GM12865 (cell line): Measurements from ENCODE around the gene CCSER1.

Experiments used
- DNase-seq: peaks from one replicate; pipeline ENCODE4 v3.0.0; 2010; ENCODE audit warnings: low read depth
- H3K4me3 ChIP-seq: 2 replicates; pipeline ENCODE4 v1.5.1; 2011; ENCODE audit warnings: mild to moderate bottlenecking, low read depth, low read length, control low read depth
- TF ChIP-seq, protein P1 (sequence below): IDR thresholded peaks from 2 replicates; pipeline ENCODE4 v1.5.1; 2011; ENCODE audit warnings: low read length, control low read depth, low read depth, inconsistent platforms; ENCODE audit not compliant: insufficient read depth; ENCODE audit errors: missing control alignments

The CCSER1 gene

DNA sequence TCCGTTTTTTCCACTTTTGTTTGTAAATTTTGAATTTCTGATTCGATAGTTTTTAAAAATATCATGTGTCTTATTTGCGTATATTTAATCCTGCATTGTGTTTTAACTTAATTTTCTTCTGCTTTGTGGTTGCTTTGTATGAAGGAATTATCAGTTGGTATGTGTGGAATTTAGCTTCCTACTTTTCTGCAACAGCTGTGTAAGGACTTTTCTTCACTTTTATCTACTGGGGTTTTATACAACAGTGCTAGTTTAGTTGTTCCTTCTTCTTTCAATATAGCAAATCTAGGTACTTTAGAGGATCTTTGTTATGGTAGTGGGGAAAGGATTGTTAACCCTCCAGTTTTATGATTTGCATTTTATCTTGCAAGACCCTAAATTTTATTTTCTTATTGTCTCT lies 410.3 kb downstream of the CCSER1 start:
- no peak for DNase-seq
- H3K4me3 ChIP-seq, result no peak overlapping the region
- TF ChIP-seq, protein P1, sequence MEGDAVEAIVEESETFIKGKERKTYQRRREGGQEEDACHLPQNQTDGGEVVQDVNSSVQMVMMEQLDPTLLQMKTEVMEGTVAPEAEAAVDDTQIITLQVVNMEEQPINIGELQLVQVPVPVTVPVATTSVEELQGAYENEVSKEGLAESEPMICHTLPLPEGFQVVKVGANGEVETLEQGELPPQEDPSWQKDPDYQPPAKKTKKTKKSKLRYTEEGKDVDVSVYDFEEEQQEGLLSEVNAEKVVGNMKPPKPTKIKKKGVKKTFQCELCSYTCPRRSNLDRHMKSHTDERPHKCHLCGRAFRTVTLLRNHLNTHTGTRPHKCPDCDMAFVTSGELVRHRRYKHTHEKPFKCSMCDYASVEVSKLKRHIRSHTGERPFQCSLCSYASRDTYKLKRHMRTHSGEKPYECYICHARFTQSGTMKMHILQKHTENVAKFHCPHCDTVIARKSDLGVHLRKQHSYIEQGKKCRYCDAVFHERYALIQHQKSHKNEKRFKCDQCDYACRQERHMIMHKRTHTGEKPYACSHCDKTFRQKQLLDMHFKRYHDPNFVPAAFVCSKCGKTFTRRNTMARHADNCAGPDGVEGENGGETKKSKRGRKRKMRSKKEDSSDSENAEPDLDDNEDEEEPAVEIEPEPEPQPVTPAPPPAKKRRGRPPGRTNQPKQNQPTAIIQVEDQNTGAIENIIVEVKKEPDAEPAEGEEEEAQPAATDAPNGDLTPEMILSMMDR, result no peak

DNA sequence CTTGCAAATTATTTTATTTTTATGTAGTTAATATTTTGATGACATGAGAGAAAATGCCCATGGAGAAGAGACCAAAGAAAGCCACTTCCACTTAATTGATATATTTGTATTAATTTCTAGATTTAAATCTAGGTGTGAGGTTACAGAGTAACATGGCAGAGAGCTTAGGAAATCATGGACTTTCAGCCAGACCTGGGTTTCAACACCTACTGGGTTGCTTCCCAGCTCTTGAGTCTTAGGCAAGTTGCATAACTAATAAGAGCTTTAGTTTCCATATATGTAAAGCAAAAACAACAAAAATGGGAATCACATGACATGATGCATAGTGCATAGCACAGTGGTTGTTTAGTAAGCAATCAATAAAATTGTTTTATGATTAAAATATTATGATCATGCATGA lies 413.3 kb downstream of the CCSER1 start:
- H3K4me3 ChIP-seq, result no peak overlapping the region
- DNase-seq, result no peak
- TF ChIP-seq, protein P1, result no peak

DNA sequence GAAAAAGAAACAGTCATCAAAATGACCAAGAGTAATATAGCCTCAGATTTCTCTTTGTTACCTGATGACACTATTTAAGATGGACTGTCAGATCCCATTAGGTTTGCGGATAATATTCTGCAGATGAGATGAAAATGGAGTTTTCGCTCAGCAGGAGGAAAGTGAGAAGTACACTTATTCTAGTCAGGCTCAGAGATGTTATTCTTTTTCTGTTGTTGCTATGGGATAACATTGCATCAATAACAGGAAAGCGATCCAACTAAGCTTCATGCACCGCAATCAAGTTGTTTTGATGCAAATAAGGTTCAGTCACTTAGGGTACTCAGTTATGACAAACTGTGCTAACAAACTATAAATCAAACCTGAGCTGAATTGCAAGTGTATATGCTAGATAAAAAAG lies 415.0 kb downstream of the CCSER1 start:
- DNase-seq, result no peak

DNA sequence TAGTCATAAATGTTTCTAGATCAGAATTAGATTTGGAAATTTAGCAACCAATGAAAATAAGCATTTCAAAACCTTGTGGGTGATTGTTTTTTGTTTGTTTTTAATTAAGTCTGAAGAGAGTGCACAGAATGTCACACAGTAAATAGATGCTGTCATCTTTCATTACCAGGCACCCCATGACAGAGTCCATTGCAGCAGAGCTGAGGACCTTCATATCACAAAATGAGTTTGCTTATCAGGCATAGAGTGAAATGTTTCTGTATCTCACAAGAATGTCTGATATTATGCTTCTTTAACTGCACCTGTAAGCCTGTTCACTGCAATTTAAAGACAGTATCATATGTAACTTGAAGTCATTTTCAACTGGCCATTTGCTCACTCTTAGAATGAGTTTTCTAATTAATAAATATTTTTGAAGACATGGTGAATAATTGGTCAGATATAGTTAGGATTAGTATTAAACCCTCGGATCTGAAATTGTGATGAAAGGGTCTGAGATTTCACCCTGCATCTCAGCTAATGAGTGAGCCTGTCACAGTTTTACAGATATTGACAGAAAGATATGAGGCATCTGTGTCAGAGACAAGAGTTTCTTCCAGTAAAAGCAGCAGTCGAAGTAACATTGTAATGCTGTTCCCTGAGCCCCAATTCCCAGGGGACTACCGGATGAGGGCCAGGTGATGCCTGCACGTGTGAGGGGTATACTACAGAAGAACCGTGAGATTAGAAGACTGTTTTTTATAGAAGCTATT lies 416.4 kb downstream of the CCSER1 start:
- no peak overlapping the region for H3K4me3 ChIP-seq
- DNase-seq, result no peak
- TF ChIP-seq, protein P1, result no peak

More for the DNA sequence above, 415.0 kb downstream of the CCSER1 start:
- TF ChIP-seq, protein P1, result no peak
- H3K4me3 ChIP-seq, result no peak overlapping the region

DNA sequence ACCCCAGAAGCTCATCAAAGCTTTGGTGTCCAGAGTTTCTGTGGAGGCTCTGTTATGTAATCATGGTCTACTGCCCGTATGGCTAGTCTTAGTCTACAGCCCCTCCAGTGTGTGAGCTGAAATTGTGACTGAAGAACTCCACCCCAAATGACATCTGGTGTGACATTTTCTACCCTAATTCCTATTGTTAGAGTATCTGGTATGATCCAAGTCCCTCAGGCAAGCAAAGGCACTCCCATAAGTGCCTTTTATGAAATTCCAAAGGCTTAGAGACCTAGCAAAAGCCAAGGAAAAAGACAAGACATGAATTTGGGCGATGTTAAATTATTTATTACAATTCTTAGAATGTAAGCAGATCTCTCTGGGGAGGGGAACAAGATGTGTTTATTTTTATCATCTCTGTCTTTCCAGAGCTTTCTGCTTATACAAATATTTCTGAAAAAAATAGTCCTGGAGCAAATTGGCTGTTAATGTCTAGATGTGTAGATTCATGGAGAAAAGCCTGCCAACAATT lies 417.4 kb downstream of the CCSER1 start:
- no peak for DNase-seq
- no peak overlapping the region for H3K4me3 ChIP-seq
- TF ChIP-seq, protein P1, result no peak

DNA sequence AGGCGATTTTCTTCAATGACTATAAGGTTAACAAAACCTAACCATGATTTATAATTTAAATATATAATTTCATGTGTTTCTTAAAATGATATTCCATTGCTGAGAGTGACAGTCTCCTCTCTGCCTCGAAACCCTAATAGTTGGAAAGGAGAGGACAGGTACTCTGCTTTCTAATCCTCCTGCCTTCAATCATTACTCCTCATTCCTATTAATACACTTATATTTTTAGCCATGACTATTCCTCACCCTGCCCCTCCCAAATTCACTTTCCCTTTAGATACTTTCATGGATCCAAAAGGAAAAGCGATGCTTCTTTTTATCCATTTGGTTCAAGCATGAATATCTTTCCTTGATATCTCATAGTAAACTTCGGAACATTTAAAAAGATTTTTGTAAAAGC lies 418.2 kb downstream of the CCSER1 start:
- no peak for DNase-seq
- TF ChIP-seq, protein P1, result no peak
- H3K4me3 ChIP-seq, result no peak overlapping the region

DNA sequence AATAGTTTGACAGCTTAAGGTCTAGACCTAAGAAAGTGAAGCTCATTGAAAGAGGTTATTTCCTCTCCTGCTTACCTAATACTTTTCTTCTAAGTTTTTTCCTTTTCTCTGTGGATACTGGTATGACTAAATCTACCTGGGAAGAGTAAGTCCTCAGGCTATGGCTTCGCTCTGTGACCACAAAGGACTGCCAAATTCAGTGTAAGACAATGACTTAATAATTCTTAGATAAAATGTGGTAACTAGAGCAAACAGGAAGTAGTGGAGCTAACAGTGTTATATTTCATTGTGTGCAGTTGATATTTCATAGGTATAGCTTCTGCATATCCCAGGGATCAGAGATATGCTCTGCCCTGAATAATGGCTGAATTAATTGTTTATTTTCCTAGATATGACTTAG lies 418.9 kb downstream of the CCSER1 start:
- H3K4me3 ChIP-seq, result no peak overlapping the region
- no peak for DNase-seq
- TF ChIP-seq, protein P1, result no peak
